Middle frontal gyrus (tissue), 1 donor: Measurements from ENCODE around the gene RASL11A.
"Not testable (repeated sequence)": the region's sequence is repeated elsewhere in the genome, so short reads cannot be mapped to it uniquely, and the experiment has no call there.

Experiments
- DNase-seq: peaks from one replicate; pipeline ENCODE4 v3.0.0-alpha.2; 2015; ENCODE audit warnings: low spot score; ENCODE audit errors: extremely low spot score

RASL11A gene

GRCh38 chr13:27267596-27267995 is 3.0 kb upstream of the RASL11A start:
- no peak for DNase-seq

- no peak for DNase-seq
These were observed 1.4 kb upstream of the RASL11A start for GRCh38 chr13:27269114-27269665.

DNA sequence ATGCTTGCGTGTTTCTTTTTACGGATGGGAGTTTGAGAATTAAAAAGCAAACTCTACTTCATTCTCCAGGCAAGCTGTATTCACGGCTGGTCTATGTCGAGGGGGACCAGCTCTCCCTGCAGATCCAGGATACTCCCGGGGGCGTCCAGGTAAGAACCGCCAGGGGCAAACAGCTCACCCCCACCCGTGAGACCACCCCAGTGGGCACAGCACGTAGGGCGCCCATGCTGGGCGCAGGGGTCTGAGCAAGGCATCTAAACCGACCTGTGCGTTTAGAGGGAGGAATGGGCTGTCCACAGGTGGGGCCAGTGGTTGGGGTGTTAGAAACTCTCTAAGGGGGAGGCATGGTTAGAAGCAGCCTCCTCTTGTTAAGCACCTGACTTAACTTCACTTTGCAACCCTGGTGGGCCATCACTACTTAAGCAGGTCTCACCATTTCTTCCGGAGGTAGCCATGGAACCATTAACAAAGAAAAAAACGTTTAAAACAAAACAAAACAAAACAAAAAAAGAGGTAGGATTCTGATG is 1.0 kb downstream of the RASL11A start:
- no peak for DNase-seq

- DNase-seq, result no peak
These were observed 3.2 kb downstream of the RASL11A start for GRCh38 chr13:27273658-27274425.

DNA sequence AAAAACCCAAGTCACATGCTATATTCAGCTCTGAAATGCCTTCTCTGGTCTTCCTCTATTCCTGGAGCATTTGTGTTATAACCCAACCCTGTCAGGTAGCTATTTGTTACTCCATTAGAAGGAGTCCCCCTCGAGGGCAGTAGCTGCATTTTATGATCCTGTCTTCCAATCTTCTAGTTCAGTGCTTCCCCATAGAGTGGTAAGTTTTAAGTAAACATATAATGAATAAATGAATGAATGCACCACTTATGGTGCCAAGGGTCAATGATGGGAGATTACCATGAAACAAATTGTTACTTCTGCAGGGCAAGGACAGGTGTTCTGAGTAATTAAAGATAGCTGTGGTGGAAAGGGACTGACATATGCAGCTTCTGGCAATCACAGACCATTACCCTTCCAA is 4.0 kb downstream of the RASL11A start:
- no peak for DNase-seq

- DNase-seq, result no peak
These were observed 5.6 kb downstream of the RASL11A start for GRCh38 chr13:27276188-27276587.

DNA sequence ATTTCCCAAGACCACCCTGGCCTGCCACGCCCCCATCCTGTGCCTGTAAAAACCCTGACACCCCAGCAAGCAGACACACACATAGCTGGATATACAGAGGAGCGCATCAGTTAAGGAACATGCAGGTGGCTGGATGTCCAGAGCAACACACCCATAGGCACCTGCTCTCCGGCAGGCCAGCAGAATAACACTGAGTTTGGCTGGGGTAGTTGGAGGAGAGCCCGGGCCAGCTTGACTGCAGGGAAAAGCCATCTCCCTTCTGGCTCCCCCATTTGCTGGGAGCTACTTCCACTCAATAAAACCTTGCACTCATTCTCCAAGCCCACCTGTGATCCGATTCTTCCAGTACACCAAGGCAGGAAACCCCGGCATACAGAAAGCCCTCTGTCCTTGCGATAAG is 8.9 kb downstream of the RASL11A start:
- DNase-seq, result no peak

GRCh38 chr13:27280009-27280656 is 9.5 kb downstream of the RASL11A start:
- DNase-seq, result no peak

DNA sequence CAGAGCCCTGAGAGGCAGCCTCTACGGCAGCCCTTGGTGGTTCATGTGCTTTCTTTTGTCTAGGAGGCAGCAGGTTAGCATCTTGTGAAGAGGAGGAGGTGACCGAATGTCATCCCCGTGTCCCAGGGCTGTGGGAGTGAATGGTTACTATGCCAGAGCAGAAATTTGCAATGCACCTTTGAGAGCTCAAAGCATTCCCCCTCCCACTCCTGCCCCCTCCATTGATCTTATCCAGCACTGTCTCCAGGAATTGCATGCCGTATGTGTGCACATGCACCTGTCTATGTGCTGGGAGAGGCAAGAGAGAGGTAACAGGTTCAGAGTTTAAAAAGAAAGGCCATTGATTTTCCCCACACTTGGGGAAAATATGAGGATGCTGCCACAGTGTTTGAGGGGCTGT is 10.2 kb downstream of the RASL11A start:
- DNase-seq, result no peak

DNA sequence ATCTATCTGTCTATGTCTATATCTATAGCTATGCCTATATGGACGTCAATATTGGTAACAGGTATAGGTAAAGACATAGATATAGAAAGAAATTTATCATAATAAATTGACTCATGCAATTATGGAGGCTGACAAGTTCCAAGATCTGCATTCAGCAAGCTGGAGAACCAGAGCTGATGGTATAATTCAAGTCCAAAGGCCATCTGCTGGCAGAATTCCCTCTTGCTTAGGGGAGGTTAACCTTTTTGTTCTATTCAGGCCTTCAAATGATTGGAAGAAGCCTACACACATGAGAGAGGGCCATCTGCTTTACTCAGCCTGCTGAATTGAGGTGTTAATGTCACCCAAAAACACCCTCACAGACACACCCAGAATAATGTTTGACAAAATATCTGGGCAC is 10.8 kb downstream of the RASL11A start:
- DNase-seq, result no peak

- no peak for DNase-seq
These were observed 13.4 kb downstream of the RASL11A start for GRCh38 chr13:27283906-27284493.

DNA sequence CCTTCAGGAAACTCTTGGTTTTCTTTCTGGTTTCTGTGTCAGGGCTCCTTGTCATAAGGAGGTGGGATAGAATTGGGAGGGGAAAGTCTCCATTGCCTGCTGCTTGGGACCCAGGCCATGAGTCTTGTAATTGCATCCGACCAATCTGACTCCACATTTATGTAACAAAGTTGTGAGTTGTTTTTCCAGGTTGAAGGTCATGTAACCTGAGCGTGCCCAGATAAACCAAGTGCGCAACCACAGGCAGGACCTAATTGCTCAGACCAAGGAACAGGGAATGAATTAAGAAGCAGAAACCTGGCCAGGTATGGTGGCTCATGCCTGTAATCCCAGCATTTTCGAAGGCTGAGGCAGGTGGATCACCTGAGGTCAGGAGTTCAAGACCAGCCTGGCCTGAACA is 17.8 kb downstream of the RASL11A start:
- DNase-seq, result no peak

- DNase-seq, result peak; percentile 24
These were observed 18.5 kb downstream of the RASL11A start for GRCh38 chr13:27289011-27289665.

GRCh38 chr13:27290715-27291114 is 20.1 kb downstream of the RASL11A start:
- DNase-seq, result no peak

- not testable (repeated sequence) for DNase-seq
These were observed 21.3 kb downstream of the RASL11A start for GRCh38 chr13:27291967-27292366.

GRCh38 chr13:27293076-27293691 is 22.6 kb downstream of the RASL11A start:
- DNase-seq, result no peak

GRCh38 chr13:27293873-27294515 is 23.4 kb downstream of the RASL11A start:
- no peak for DNase-seq

DNA sequence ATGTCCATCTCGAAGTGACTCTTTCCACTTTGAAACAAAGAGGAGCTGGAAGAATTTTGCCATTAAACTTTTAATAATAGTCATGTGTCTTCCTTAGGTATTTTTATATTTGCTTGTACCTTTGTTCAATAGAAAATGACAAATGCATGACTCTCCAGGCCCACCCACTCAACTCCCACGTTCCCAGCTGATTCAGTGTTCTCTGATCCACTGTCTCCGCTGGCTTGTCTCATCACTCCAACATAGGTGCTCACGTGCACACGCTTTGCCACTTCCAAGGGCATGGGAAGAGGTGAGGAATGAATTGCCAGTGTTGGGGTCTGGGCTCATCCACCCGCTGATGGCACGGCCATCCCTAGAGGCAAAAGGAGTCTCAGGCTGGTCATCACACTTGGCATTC is 24.5 kb downstream of the RASL11A start:
- DNase-seq, result no peak

GRCh38 chr13:27295660-27296059 is 25.0 kb downstream of the RASL11A start:
- no peak for DNase-seq

DNA sequence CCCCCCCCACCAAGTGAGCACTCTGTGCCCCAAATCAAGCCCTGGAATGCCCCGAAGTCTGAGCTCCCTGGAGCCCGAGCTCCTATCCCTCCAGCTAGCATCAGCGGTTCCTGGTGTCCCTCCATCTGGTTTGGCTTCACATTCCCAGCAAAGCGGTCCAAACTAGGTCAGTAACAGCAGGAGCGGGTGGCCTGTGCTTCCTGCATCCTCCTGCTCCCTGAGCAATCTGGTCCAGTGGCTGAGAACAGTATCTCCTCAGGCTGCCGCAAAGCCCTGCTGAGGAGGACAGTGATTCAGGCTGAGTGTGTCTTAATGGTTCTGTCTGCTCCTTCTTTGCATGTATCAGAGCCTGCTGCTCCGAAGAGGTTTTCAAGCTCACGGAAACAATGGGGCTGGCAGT is 25.9 kb downstream of the RASL11A start:
- DNase-seq, result no peak

DNA sequence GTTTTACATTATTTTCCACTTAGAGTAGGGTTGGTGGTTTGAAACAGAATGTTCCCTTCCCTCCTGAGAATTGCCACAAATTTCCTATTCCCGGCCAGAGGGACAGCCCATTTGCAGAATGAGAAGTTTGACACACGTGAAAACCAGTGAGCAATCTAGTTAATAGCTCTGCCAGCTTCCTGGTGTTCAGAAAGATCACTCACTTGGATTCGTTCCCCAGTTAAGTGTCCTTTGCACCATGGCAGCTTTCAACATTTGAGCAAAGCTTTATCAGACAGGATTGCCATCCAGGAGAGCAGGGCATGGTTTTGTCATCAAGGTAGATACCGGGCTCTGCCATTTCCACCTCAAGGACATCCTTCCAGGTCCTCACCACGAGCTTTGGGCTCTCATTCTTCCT is 28.2 kb downstream of the RASL11A start:
- DNase-seq, result no peak
